Inflammatory macrophage treated with lipopolysaccharide for 4 hours (primary cell): Measurements from ENCODE around the gene HMOX1.

Experiments
- DNase-seq: peaks from one replicate; pipeline ENCODE4 v3.0.0-alpha.2; 2020

HMOX1 gene

GRCh38 chr22:35381424-35382009 is 621 bp downstream of the HMOX1 start:
- no peak for DNase-seq

GRCh38 chr22:35383679-35384071 is 2.8 kb downstream of the HMOX1 start:
- peak; percentile 23 for DNase-seq

- no peak for DNase-seq
Observed at GRCh38 chr22:35384527-35384926, 3.6 kb downstream of the HMOX1 start.

- DNase-seq = no peak
Observed at GRCh38 chr22:35384975-35385588, 4.2 kb downstream of the HMOX1 start.

GRCh38 chr22:35386670-35387288 is 5.9 kb downstream of the HMOX1 start:
- DNase-seq = no peak

- no peak for DNase-seq
Observed at GRCh38 chr22:35390933-35391332, 10.0 kb downstream of the HMOX1 start.

GRCh38 chr22:35392357-35392756 is 11.5 kb downstream of the HMOX1 start:
- DNase-seq = no peak

GRCh38 chr22:35393116-35394010 is 12.5 kb downstream of the HMOX1 start:
- DNase-seq = no peak

- no peak for DNase-seq
Observed at GRCh38 chr22:35394011-35394312, 13.1 kb downstream of the HMOX1 start.

GRCh38 chr22:35394810-35395563 is 14.1 kb downstream of the HMOX1 start:
- no peak for DNase-seq

- peak; percentile 85 for DNase-seq
Observed at GRCh38 chr22:35396622-35397021, 15.7 kb downstream of the HMOX1 start.

- DNase-seq = peak; percentile 32
Observed at GRCh38 chr22:35397095-35397904, 16.4 kb downstream of the HMOX1 start.

GRCh38 chr22:35398591-35398973 is 17.7 kb downstream of the HMOX1 start:
- no peak for DNase-seq

GRCh38 chr22:35399114-35399677 is 18.3 kb downstream of the HMOX1 start:
- DNase-seq = no peak

- peak; percentile 99 for DNase-seq
Observed at GRCh38 chr22:35399678-35400500, 19.0 kb downstream of the HMOX1 start, which contains the start of gene MCM5. MCM5 (plus strand) TSS chr22:35400140; CDS start chr22:35400439, 299 bp downstream.

GRCh38 chr22:35400501-35400790 is 19.6 kb downstream of the HMOX1 start:
- no peak for DNase-seq

- DNase-seq = no peak
Observed at GRCh38 chr22:35401863-35402262, 21.0 kb downstream of the HMOX1 start.

GRCh38 chr22:35403356-35403755 is 22.5 kb downstream of the HMOX1 start:
- no peak for DNase-seq

GRCh38 chr22:35404176-35404575 is 23.3 kb downstream of the HMOX1 start:
- no peak for DNase-seq

GRCh38 chr22:35406443-35406842 is 25.5 kb downstream of the HMOX1 start:
- DNase-seq = no peak

- DNase-seq = peak; percentile 57
Observed at GRCh38 chr22:35407362-35407761, 26.5 kb downstream of the HMOX1 start.
